Measurements from ENCODE around the gene COX4I1. TPM values are rescaled to one million over a fixed set of nuclear protein-coding genes. Genes with fewer than 3 reads are reported as not detected.

The COX4I1 gene
- total RNA-seq (2022; extraction: Qiagen RNA extraction; ENCODE audit: low read depth), result 761 to 794 TPM (median 776 TPM) in 5 replicates

GRCh38 chr16:85799497-85800320 lies at the start of gene COX4I1, which contains the start of gene EMC8:
TSS of gene COX4I1 (plus strand) at chr16:85799695. CDS start at chr16:85801206, 1,511 bp downstream.
TSS of gene EMC8 (minus strand) at chr16:85799544. CDS start at chr16:85799295, 249 bp downstream.

GRCh38 chr16:85750827-85751697 lies 48.4 kb upstream of the COX4I1 start, which contains the start of gene C16orf74:
TSS of gene C16orf74 (minus strand) at chr16:85751096. CDS start at chr16:85735217, 15,879 bp downstream.

Other genes starting within 250 kb of the COX4I1 start
- 21.1 to 23.7 TPM (median 22.6 TPM) in 5 replicates for gene GSE1, start 186.4 kb upstream of the COX4I1 start, total RNA-seq (2022; extraction: Qiagen RNA extraction; ENCODE audit: low read depth)
- 29.3 to 31.9 TPM (median 31.3 TPM) in 5 replicates for gene GINS2, start 110.7 kb upstream of the COX4I1 start, total RNA-seq (2022; extraction: Qiagen RNA extraction; ENCODE audit: low read depth)
- 12.2 to 16.5 TPM (median 15.1 TPM) in 5 replicates for gene C16orf74, start 48.6 kb upstream of the COX4I1 start, total RNA-seq (2022; extraction: Qiagen RNA extraction; ENCODE audit: low read depth)
- 53.3 to 75.5 TPM (median 70.1 TPM) in 5 replicates for gene EMC8, start 151 bp upstream of the COX4I1 start, total RNA-seq (2022; extraction: Qiagen RNA extraction; ENCODE audit: low read depth)
- 0.27 to 1.1 TPM (median 0.29 TPM) in 5 replicates for gene IRF8, start 99.5 kb downstream of the COX4I1 start, total RNA-seq (2022; extraction: Qiagen RNA extraction; ENCODE audit: low read depth)

Measured in A549 treated with DMSO at 1 μM for 4 hours (cell line).